KOPT-K1 (cell line): ENCODE results near the gene AUTS2.
"Not testable (repeated sequence)": the region's sequence is repeated elsewhere in the genome, so short reads cannot be mapped to it uniquely, and the experiment has no call there.

Experiments
- H3K27ac ChIP-seq: fragments of 200-600 bp; sonication (generic); 2 replicates; pipeline ENCODE4 v1.5.1; 2016; ENCODE audit warnings: antibody characterized with exemption, mild to moderate bottlenecking, low read depth, low read length; ENCODE audit not compliant: poor library complexity, severe bottlenecking
- H3K36me3 ChIP-seq: fragments of 200-600 bp; sonication (generic); 2 replicates; pipeline ENCODE4 v1.5.1; 2017; ENCODE audit warnings: antibody characterized with exemption, mild to moderate bottlenecking, low read length, moderate library complexity; ENCODE audit not compliant: insufficient read depth
- H3K9me3 ChIP-seq: fragments of 200-600 bp; sonication (generic); 2 replicates; pipeline ENCODE4 v1.5.1; 2017; ENCODE audit warnings: antibody characterized with exemption, low read length, mild to moderate bottlenecking; ENCODE audit not compliant: insufficient read depth, poor library complexity, severe bottlenecking

Gene AUTS2

DNA sequence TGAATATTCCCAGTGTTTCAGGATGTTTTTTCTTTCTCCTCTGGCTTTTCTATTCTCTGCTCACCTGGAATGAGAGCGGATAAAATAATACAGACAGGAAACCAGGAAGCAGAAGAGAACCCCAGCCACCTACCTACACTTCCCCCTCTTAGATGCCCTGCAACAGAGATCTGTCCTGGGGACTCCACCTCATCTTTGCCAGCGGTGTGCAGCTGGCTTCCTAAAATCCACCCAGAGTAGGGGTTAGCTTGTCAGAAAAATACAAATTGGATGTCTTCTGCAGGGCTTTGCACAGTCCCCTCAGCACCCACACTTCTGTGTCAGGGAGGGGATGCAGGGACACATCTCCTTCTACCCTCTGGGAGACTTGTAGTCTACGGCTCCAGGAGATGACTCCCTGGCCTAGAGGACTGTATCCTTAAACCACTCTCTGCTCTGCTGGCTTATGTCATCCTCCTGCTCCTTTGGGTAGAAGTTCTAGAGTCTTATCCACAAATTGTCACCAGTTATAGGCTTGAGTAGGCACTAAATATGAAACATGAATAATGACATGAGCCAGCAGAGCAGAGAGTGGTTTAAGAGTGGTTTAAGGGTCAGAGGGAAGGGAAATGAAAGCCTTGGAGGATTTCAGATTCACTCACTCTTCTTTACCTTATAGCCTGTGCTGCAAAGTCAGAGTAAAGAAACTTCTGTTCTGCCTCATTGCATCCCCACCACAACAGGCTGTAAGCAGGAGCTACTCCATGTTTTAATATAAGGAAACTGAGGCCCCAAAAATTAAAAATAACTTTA, 749.4 kb downstream of the AUTS2 start:
- Histone ChIP-seq H3K9me3 (no peaks in the 10 kb centered on the region), H3K27ac (no peak overlapping the region), H3K36me3 (no peaks in the 10 kb centered on the region)

DNA sequence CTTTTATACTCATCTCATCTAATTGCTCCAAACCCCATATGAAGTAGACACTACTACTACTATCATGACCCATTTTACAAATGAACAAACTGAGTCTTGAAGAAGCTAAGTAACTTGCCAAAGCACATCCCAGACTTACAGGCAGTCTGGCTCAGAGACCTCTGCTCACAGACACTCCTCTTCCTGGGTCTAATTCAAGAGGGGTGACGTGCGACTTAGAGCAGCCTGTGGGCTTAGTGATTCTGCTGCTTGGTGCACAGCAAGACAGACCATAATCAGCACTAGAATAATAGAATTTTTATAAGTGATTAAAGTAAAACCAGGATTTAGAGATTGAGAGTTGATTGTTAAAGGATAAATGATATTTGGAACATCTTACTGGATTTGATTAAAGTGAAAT, 750.8 kb downstream of the AUTS2 start:
- Histone ChIP-seq H3K27ac (no peak overlapping the region), H3K36me3 (no peaks in the 10 kb centered on the region)

DNA sequence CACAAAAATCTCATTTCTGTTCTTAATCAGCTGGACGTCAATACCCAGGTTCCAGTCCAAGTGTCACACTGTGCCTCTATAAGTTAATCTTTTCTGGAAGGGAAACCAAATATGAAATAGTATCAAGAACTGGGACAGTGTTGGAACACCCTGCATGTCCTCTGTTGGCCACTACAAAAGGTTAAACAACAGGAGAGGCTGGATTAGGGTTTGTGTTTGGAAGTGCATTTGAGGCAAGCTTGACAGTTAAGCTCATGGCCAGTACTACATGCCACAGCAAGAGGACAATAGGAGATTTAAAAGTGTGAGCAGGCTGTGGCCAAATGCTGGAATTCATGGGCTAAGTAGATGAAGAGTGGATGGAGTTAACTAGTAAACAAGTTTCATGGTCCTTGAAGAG, 751.5 kb downstream of the AUTS2 start:
- Histone ChIP-seq H3K27ac (no peak overlapping the region), H3K36me3 (no peaks in the 10 kb centered on the region)

More for the DNA sequence above, 750.8 kb downstream of the AUTS2 start:
- no peaks in the 10 kb centered on the region for H3K9me3 ChIP-seq

DNA sequence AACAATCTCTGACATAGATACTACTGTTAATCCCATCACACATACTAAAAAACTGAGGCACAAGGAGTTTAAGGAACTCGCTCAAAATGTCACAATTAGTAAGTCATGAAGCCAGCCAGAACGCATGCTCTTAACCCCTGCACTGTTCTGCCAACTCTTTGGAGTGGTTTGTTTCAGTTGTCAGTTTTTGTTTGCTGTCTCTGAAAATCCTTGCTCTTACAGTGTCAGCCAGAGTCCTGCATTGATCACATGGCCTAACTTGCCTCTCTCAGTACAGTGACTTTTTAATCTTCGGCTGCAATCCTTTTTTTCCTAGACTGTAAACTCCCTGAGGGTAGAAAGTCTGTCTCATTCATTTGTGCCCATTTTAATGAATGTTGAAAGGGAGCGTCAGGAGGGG, 753.8 kb downstream of the AUTS2 start:
- H3K36me3 ChIP-seq = no peaks in the 10 kb centered on the region
- no peak overlapping the region for H3K27ac ChIP-seq
- H3K9me3 ChIP-seq = no peaks in the 10 kb centered on the region

More for the DNA sequence above, 751.5 kb downstream of the AUTS2 start:
- H3K9me3 ChIP-seq = no peaks in the 10 kb centered on the region

DNA sequence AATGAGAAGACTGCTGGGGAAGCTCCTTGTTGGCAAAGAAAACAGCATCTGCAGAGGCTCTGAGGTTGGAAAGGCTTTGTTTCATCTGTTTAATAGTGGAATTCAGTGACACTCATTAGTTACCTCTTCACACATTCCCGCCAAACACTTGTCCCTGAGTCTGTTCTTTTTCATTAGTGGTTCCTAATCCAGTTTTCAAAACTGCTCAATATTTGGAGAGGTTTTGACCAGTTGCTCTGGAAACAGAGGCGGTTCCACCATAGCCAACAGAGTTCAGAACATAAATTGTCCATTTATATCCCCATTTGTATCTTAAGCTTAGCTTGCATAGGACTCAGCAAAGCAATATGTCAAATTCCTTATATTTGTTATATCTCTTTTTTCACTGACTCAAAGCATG, 754.6 kb downstream of the AUTS2 start:
- Histone ChIP-seq H3K9me3 (no peaks in the 10 kb centered on the region), H3K27ac (no peak overlapping the region), H3K36me3 (no peaks in the 10 kb centered on the region)

DNA sequence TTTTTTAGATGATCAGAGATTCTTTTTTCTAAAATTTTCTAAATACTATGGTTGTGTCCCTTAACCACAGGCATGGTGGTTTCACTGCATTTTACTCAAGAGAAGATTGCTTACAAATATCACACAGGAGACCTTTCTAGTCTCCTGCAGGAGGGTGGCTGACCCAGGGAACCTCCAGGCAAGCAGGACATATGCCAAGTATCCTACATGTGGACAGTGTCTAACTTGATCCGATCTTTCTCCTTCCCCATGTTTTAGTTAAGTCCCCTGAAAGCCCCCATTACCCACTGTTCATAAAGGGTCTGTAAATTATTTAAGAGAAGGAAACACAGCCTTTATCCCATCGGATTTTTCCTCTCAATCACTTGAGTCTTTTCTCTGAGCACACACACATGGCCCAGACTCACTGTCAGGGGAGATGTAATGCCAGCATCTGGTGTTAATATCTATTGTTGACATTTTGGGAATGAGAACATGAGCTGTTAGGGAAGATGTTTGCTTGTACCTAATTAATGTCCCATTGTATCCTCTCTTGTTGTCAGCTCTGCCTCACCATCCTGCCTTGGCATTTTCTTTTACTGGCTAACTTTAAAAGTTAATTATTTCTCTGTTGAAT, 755.2 kb downstream of the AUTS2 start:
- no peaks in the 10 kb centered on the region for H3K9me3 ChIP-seq
- no peaks in the 10 kb centered on the region for H3K36me3 ChIP-seq
- H3K27ac ChIP-seq = no peak overlapping the region

DNA sequence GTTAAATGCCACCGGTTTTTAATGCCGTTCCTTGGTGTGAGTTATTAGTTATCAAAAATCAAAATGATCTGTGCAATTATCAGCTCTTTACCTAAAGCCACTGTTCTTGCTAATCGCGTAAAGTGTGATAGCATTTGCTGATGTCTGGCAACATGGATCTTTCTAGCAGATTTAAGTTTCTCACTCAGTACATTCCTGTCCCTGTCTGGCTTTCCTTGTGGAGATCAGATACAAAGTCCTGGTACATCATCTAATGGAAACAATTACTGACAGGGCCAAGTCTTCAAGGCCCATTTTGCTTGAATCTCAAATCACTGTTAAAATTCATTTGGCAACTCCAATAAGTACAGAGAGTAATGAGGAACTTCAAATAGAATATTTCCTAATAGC, 755.7 kb downstream of the AUTS2 start:
- H3K9me3 ChIP-seq = no peaks in the 10 kb centered on the region
- H3K36me3 ChIP-seq = no peaks in the 10 kb centered on the region
- no peak overlapping the region for H3K27ac ChIP-seq

DNA sequence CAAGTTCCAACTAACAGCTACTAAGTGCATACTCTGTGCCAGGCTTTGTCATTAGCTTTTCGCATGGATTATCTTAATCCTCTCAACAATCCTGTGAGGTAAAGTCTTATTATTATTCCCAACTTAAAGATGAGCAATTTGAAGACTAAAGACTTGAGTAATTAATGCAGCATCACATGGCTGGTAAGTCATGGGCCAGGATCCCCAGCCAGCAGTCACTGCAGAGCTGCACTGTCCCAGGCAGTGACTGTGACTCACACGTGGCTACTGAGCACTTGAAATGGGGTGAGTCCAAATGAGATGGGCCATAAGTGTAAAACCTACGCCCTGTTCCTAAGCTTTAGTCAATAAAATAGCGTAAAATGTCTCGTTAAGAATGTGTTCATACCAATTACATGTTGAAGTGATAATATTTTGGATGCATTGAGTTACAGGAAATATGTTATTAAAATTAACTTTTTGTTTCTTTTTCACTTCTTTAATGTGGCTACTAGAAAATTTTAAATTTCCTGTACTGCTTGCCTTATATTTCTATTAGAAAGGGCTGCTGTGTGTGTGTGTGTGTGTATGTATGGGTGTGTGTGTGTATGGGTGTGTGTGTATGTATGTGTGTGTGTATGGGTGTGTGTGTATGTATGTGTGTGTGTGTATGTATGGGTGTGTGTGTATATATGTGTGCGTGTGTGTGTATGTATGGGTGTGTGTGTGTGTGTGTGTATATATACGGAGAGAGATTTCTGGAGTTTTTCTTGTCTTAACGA, 756.3 kb downstream of the AUTS2 start:
- no peak overlapping the region for H3K27ac ChIP-seq
- H3K36me3 ChIP-seq = no peaks in the 10 kb centered on the region
- no peaks in the 10 kb centered on the region for H3K9me3 ChIP-seq

DNA sequence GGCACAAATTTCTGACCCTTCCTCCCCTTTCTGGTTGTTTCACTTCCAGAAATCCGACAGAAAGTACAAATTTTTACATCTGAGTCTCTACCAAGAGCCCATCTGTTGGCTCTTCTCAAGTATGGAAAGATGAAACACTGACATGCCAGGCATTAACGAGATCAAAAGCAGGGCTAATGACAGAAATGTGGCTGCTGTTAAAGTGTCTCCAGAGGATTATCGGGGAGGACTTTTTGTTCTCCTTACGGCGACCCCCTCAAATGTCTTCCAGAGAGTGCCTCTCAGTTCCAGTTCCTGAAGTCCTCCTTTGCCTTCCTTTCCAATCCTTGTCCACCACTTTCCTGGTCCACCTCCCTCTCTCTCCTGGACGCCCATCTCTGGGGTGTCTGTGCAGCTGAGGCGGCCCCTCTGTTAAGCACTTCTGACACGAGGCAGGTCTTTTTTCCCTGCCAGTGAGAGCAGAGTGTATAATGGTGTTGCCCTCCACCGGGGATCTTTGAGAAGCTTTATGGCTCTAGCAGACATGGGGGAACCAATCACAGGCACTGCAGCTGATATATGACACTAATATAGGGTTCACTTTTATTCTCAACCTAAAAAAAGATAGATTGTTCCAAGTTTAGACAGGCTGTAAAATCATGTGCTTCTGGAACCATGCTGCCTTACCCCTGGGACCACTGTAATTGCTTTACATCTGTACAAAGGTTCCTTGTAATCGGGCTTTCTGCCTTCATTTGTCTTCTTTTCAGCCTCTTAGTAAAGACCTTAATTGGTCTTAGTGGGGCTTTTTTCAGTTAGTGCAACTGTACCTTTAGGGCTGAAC, 757.1 kb downstream of the AUTS2 start:
- Histone ChIP-seq H3K36me3 (no peaks in the 10 kb centered on the region), H3K27ac (no peak overlapping the region), H3K9me3 (no peaks in the 10 kb centered on the region)

DNA sequence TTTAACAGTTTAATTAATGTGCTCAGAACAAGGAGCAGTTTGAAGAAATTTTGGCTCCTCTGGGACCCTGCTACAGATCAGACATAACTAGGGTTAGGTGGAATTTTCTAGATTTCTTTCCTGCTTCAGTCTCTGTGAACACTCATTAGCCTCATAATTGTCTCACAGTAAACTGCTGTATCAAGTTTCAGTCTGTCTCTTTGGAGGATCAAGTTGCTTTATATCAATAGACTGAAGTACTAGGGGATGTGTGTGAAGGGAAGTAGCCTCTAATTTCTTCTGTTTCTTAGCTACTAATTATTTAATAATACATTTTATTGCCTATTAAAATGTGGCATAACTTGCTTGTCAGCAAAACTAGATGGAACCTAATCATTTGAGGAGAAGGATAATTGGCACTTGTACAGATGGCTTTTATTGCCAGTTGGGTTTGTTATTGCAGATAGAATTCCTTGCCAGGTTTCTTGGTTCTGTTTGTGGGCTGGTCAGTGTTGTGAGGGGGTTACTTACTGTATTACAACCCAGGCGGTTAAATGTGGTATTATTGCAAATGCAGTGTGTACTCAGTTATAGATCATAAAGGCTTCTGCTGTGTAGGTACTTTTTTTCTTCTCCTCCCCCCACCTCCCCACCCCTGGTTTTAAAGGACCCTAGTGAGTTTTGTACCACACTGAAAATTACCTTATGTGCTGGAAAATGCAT, 758.0 kb downstream of the AUTS2 start:
- H3K36me3 ChIP-seq = no peaks in the 10 kb centered on the region
- H3K27ac ChIP-seq = no peak overlapping the region
- H3K9me3 ChIP-seq = no peaks in the 10 kb centered on the region

DNA sequence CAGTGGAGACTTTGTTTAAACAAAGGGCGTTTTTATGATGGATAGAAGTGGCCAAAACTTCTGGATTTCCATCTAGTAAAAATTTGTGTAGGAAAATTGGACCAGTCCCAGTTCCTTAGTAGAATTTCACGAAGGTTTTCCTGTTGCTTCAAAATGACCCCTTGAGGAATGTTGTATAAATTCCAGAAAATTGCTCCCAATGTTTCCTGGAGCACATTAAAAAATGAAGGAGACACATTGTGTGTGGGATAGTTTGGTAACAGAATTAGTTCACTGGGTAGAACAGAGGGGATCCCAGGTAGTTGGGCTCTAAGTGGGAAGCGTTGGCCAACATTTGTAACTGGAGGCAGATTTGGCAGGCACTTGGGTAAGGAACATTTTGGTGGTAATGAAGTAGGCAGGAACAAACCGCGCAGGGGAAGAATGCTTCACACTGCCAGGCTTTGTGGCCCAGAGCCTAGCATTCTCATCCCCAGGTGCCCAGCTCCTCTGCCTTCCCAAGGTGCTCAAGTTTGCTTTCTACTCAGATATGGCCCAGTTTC, 758.6 kb downstream of the AUTS2 start:
- Histone ChIP-seq H3K36me3 (no peaks in the 10 kb centered on the region), H3K27ac (no peak overlapping the region), H3K9me3 (no peaks in the 10 kb centered on the region)

DNA sequence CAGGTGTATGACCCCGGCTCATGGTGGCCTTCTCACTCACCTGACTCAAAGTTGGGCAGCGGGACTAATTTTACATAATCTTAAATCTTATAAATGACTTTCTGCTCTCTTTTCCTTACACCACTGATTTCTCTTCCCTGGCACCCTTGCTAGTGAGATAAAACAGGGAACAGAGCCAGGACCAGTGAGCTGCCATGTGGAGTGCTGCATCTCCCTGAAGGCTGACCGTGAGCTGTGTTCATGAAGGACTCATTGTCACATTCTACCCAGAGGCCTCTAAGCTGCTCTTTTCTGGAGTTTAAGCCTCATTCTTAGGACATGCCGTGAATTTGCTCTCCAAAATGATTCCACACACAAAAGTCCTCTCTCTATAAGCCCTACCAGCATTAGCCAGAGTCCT, 762.3 kb downstream of the AUTS2 start:
- Histone ChIP-seq H3K9me3 (no peaks in the 10 kb centered on the region), H3K27ac (no peak overlapping the region), H3K36me3 (no peaks in the 10 kb centered on the region)

DNA sequence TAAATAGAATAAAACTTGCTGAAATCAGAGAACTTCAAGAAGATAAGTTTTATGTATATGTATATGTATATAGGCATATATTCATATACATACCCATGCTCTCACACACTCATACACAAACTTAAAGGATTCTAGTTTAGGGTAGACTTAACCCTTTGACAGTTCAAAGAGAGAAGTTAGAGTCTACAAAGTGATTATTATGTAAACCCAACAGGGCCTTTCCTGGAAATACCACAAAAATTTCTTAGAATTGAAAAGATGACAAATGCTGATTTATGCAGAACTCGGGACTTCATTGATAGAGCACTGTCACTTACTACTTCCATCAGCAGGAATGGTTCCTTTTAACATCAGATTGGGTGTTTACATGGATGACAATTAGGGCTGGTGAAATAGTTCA, 763.5 kb downstream of the AUTS2 start:
- no peaks in the 10 kb centered on the region for H3K9me3 ChIP-seq
- H3K36me3 ChIP-seq = no peaks in the 10 kb centered on the region
- H3K27ac ChIP-seq = no peak overlapping the region

DNA sequence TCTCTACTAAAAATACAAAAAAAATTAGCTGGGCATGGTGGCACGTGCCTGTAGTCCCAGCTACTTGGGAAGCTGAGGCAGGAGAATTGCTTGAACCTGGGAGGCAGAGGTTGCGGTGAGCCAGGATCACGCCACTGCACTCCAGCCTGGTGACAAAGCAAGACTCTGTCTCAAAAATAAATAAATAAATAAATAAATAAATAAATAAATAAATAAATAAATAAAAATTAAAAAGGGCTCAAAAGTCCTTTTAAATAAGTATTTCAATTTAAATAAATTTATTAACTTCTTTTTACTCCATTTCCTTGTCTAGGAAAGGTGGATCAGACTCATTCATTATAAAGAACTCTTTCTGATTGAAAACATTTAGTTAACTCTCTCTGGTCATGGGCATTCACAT, 766.1 kb downstream of the AUTS2 start:
- H3K9me3 ChIP-seq, H3K36me3 ChIP-seq, H3K27ac ChIP-seq: not testable (repeated sequence)
